B cell (primary cell): ENCODE data around the gene HLA-DMA. TPM values are rescaled to one million over a fixed set of nuclear protein-coding genes. Genes with fewer than 3 reads are reported as not detected.

ENCODE experiments used
- ATAC-seq: fragments of 200-7000 bp; cut with Tn5 transposase; one replicate; pipeline ENCODE4 v1.10.0; 2021; ENCODE audit warnings: low read depth, mild to moderate bottlenecking, moderate number of reproducible peaks, moderate library complexity
- CTCF ChIA-PET: fragments of 350-600 bp; sonication (Branson Sonifier 250); formaldehyde crosslinking; loops from one replicate; lab custom pipeline; 2021; ENCODE audit warnings: antibody characterized with exemption, inconsistent platforms; lab: Charles Lee
- POLR2A ChIA-PET: fragments of 350-600 bp; sonication (Branson Sonifier 250); formaldehyde crosslinking; loops from one replicate; lab custom pipeline; 2021; ENCODE audit warnings: antibody characterized with exemption; lab: Charles Lee
- DNase-seq: peaks from one replicate; pipeline ENCODE4 v3.0.0; 2013
- H2AFZ ChIP-seq: 2 replicates; pipeline ENCODE4 v1.6.1; 2012; ENCODE audit warnings: mild to moderate bottlenecking, low read depth, low read length; ENCODE audit not compliant: insufficient read depth, poor library complexity, severe bottlenecking
- H3K27ac ChIP-seq, 2 donors: 1 replicate in 1 of 2; 2 replicates in 1 of 2; pipeline ENCODE4 v1.5.1; 2012 to 2013; ENCODE audit warnings: low read length in 2 of 2, mild to moderate bottlenecking in 2 of 2, moderate library complexity in 1 of 2
- H3K27me3 ChIP-seq, 4 experiments: fragments of 200-600 bp in 1 of 4; sonication (generic) in 1 of 4; replicated peaks in 1 of 4; 1 replicate in 2 of 4; 2 replicates in 2 of 4; pipeline versions ENCODE4 v1.6.1 to v1.7.0; 2013 to 2016; ENCODE audit warnings: low read length in 3 of 4, mild to moderate bottlenecking in 2 of 4, mixed read lengths in 1 of 4, moderate library complexity in 1 of 4; ENCODE audit not compliant: insufficient read depth in 4 of 4, control insufficient read depth in 3 of 4; ENCODE audit errors: control extremely low read depth in 1 of 4
- H3K36me3 ChIP-seq, 2 experiments: replicated peaks in 1 of 2; 1 replicate in 1 of 2; 2 replicates in 1 of 2; pipeline versions ENCODE4 v1.6.1 to v1.7.1; 2013; ENCODE audit warnings: low read length in 1 of 2; ENCODE audit not compliant: insufficient read depth in 2 of 2, control insufficient read depth in 1 of 2; ENCODE audit errors: control extremely low read depth in 1 of 2, extremely low read depth in 1 of 2
- H3K4me1 ChIP-seq, 2 donors: fragments of 200-600 bp in 1 of 2; sonication (generic) in 1 of 2; 1 replicate in 1 of 2; 2 replicates in 1 of 2; pipeline versions ENCODE4 v1.5.1 to v1.6.1; 2013 to 2017; ENCODE audit warnings: low read length in 2 of 2; ENCODE audit not compliant: control insufficient read depth in 2 of 2, insufficient read depth in 2 of 2
- H3K4me2 ChIP-seq: replicated peaks from 2 replicates; pipeline ENCODE3; 2012; ENCODE audit warnings: mild to moderate bottlenecking, low read depth, low read length; ENCODE audit not compliant: poor library complexity, severe bottlenecking
- H3K4me3 ChIP-seq, 5 experiments: fragments of 200-600 bp in 1 of 5; sonication (generic) in 1 of 5; 1 replicate in 3 of 5; 2 replicates in 2 of 5; pipeline versions ENCODE4 v1.5.1 to v1.7.0; 2011 to 2016; ENCODE audit warnings: low read length in 4 of 5, mild to moderate bottlenecking in 4 of 5, low read depth in 2 of 5, control low read depth in 1 of 5, moderate library complexity in 1 of 5; ENCODE audit not compliant: insufficient read depth in 1 of 5; ENCODE audit errors: control extremely low read depth in 1 of 5, extremely low read depth in 1 of 5
- H3K79me2 ChIP-seq: fragments of 200-600 bp; sonication (generic); one replicate; pipeline ENCODE4 v1.6.0; 2016; ENCODE audit warnings: low read length; ENCODE audit not compliant: control insufficient read depth, insufficient read depth
- H3K9ac ChIP-seq: fragments of 200-600 bp; sonication (generic); 2 replicates; pipeline ENCODE4 v1.6.1; 2017; ENCODE audit warnings: mild to moderate bottlenecking, low read length, moderate library complexity
- H3K9me3 ChIP-seq, 3 donors: one replicate each; pipeline versions ENCODE4 v1.6.1 to v1.7.1; 2013; ENCODE audit warnings: low read length in 2 of 3; ENCODE audit not compliant: control insufficient read depth in 2 of 3, insufficient read depth in 1 of 3; ENCODE audit errors: control extremely low read depth in 1 of 3
- H4K20me1 ChIP-seq: 2 replicates; pipeline ENCODE4 v1.6.0; 2012; ENCODE audit warnings: mild to moderate bottlenecking, low read length; ENCODE audit not compliant: insufficient read depth, control insufficient read depth, poor library complexity, severe bottlenecking
- H3K27ac Mint-ChIP-seq: one replicate; pipeline ENCODE4 v1.8.0; 2021; ENCODE audit warnings: mixed read lengths
- H3K27me3 Mint-ChIP-seq: one replicate; pipeline ENCODE4 v1.8.0; 2021; ENCODE audit warnings: mixed read lengths
- H3K4me1 Mint-ChIP-seq: one replicate; pipeline ENCODE4 v1.8.0; 2021; ENCODE audit warnings: mixed read lengths
- H3K4me3 Mint-ChIP-seq: one replicate; pipeline ENCODE4 v1.8.0; 2021; ENCODE audit warnings: mixed read lengths
- H3K9me3 Mint-ChIP-seq: one replicate; pipeline ENCODE4 v1.8.0; 2022; ENCODE audit warnings: mixed read lengths; ENCODE audit not compliant: insufficient read depth
- CTCF ChIP-seq: fragments of 200-600 bp; IDR thresholded peaks from one replicate; pipeline ENCODE4 v1.8.0; 2022; ENCODE audit warnings: antibody characterized with exemption, mild to moderate bottlenecking
- EZH2 ChIP-seq: IDR thresholded peaks from 2 replicates; pipeline ENCODE4 v1.6.1; 2012; ENCODE audit warnings: borderline replicate concordance, low read depth, mild to moderate bottlenecking, moderate library complexity, low read length; ENCODE audit not compliant: insufficient read depth, poor library complexity, severe bottlenecking
- WGBS: methylation state at CpG from one replicate; pipeline ENCODE4 v1.1.5; 2013; ENCODE audit warnings: missing lambda C conversion rate; ENCODE audit not compliant: insufficient coverage; 5-methylcytosine and 5-hydroxymethylcytosine counted together
- intact Hi-C: fragments of 100-400 bp; cut with micrococcal nuclease; formaldehyde crosslinking; loops from one replicate; pipeline ENCODE4 v1.10.0; 2022
- polyA plus RNA-seq: library from polyadenylated mRNA; depleted of rRNA; stranded (reverse); fragments of >200 nt; gene quantifications from 2 replicates; pipeline ENCODE4 v1.2.3, GENCODE V29; 2012
- total RNA-seq, 2 donors: library from RNA; stranded (reverse); fragments of 120-200 nt in 1 of 2; gene quantifications; 1 replicate in 1 of 2; 2 replicates in 1 of 2; pipeline versions ENCODE4 v1.2.3 to v1.2.4, GENCODE V29; 2013 to 2022

The HLA-DMA gene
- total and polyA plus RNA-seq, 2 donors (not counting 1 experiment from before 2014, with no cell fraction given) = 558 to 925 TPM

DNA sequence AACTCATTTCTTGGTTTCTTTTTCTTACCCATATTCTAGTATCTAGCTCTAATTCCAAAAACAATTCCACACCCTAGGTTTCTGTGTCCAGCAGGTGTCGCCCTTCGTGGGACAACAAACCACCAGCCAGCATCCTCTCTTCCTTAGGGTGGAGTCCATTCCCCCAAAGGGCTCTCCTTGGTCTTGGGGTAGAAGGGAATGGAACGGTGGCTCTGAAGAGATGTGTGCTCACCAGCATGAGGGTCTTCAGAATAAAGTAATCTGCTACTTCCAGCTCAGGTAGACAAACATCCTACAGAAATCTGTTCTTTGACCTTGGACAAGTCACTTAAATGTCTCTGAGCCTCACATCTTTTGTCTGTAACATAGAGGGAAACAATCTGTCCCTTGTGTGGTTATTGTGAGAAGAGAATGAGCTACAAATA is 19.2 kb downstream of the HLA-DMA start:
- ChIA-PET CTCF (interaction anchor here (0.7 to 15.8 kb wide), 35 partner anchors 8 to 1104 kb away, joined by 3 to 462 read pairs (median 4); partner anchors contain the start of genes BRD2, HLA-DMA, HLA-DMB and PSMB9), POLR2A (interaction anchor here (0.6 to 3.9 kb wide), 15 partner anchors 7 to 51 kb away, joined by 3 to 31 read pairs (median 8); partner anchors contain the start of genes BRD2, HLA-DMA and HLA-DMB)
- Mint-ChIP-seq H3K4me3 (peak overlapping the region; percentile 30), H3K4me1 (peaks cover 88% of the 10 kb centered on the region), H3K27me3 (no peaks in the 10 kb centered on the region), H3K9me3 (no peaks in the 10 kb centered on the region), H3K27ac (peak overlapping the region; percentile 84)
- Histone ChIP-seq H4K20me1 (peaks cover 8% of the 10 kb centered on the region), H3K9me3 (no peaks in the 10 kb centered on the region), H3K4me3 (no peak overlapping the region), H3K9ac (no peak overlapping the region), H3K4me2 (peak overlapping the region; percentile 81), H3K79me2 (peaks cover 57% of the 10 kb centered on the region), H3K27me3 (no peaks in the 10 kb centered on the region), H2AFZ (no peak overlapping the region), H3K27ac (peak overlapping the region; percentile 3 to 98), H3K4me1 (peaks cover 76 to 85% of the 10 kb centered on the region in 2 donors), H3K36me3 (peaks cover 9 to 57% of the 10 kb centered on the region in 2 experiments)
- intact Hi-C loops = loop anchor here (1.0 to 2.0 kb wide), 5 partner anchors 8 to 51 kb away; partner anchors contain the start of genes HLA-DMA and HLA-DMB
- ATAC-seq (peak; percentile 60), DNase-seq (peak; percentile 82)
- no CpG with 5 or more reads among the region's 3 CpGs for WGBS
- peak; percentile 84 for TF ChIP-seq CTCF
- no peak for TF ChIP-seq EZH2
